SK-N-SH (cell line): ENCODE data around the gene ZFYVE27.

Experiments
- CTCF ChIP-seq: fragments of 200-600 bp; sonication (generic); IDR thresholded peaks from 2 replicates; pipeline ENCODE4 v1.6.1; 2017; ENCODE audit warnings: antibody characterized with exemption, mild to moderate bottlenecking, moderate library complexity
- SMC3 ChIP-seq: IDR thresholded peaks from 2 replicates; pipeline ENCODE4 v1.6.1; 2012; ENCODE audit warnings: low read depth, low read length, improper control_type of control experiment
- TF ChIP-seq, protein P1 (sequence below): fragments of 150-350 bp; IDR thresholded peaks from 2 replicates; pipeline ENCODE4 v1.6.1; 2017; ENCODE audit warnings: antibody characterized with exemption, low read length, low read depth, borderline replicate concordance

- TF ChIP-seq, protein P1, sequence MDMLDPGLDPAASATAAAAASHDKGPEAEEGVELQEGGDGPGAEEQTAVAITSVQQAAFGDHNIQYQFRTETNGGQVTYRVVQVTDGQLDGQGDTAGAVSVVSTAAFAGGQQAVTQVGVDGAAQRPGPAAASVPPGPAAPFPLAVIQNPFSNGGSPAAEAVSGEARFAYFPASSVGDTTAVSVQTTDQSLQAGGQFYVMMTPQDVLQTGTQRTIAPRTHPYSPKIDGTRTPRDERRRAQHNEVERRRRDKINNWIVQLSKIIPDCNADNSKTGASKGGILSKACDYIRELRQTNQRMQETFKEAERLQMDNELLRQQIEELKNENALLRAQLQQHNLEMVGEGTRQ, result no peak
- TF ChIP-seq SMC3, result no peak
- TF ChIP-seq CTCF, result no peak
These were observed 43.0 kb downstream of the ZFYVE27 start for GRCh38 chr10:97779975-97780374.
